Measurements from ENCODE around the gene HTR4. TPM values are rescaled to one million over a fixed set of nuclear protein-coding genes. Genes with fewer than 3 reads are reported as not detected.

The HTR4 gene
- total RNA-seq, 2 donors from 2014 or later: not detected

DNA sequence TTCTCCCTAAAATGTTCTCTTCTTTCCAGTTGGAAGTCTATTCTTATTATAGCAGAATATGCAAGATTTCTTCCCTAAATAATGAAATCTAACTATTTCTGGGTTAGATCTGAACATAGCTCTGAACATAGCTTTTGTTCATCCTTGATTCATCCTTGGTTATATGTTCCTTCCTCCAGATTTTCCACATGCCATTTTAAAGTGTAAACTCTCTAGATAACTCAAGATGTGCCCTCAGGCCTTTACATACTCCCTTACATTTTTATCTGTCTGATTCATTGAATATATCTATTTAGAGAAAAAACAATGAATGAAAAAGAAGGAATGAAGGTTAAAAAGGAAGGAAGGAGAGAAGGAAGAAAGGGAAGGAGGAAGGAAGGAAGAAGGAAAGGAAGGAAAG is 169.7 kb downstream of the HTR4 start:
- Histone ChIP-seq H3K27ac (ENCODE audit: low read depth, low read length) (no peak overlapping the region), H3K4me3 (ENCODE audit: low read length) (no peak overlapping the region), H3K36me3 (ENCODE audit: control insufficient read depth, insufficient read depth, low read length) (no peaks in the 10 kb centered on the region), H3K4me1 (ENCODE audit: control insufficient read depth, insufficient read depth, low read length) (no peaks in the 10 kb centered on the region), H3K27me3 (ENCODE audit: control insufficient read depth, insufficient read depth, low read length, poor library complexity, severe bottlenecking) (peaks cover 30% of the 10 kb centered on the region), H3K9ac (ENCODE audit: extremely low read depth, low read length, poor library complexity, severe bottlenecking) (no peak overlapping the region), H3K9me3 (ENCODE audit: control insufficient read depth, low read length) (no peaks in the 10 kb centered on the region)
- no peaks in the 10 kb centered on the region for H3K9me3 Mint-ChIP-seq
- no peak overlapping the region for H3K4me3 Mint-ChIP-seq
- H3K27ac Mint-ChIP-seq: no peak overlapping the region
- DNase-seq: no peak
- H3K4me1 Mint-ChIP-seq: no peaks in the 10 kb centered on the region
- no peaks in the 10 kb centered on the region for H3K36me3 Mint-ChIP-seq (ENCODE audit: low read depth)
- H3K27me3 Mint-ChIP-seq (ENCODE audit: insufficient read depth): peaks cover 51% of the 10 kb centered on the region
- TF ChIP-seq, protein P1, sequence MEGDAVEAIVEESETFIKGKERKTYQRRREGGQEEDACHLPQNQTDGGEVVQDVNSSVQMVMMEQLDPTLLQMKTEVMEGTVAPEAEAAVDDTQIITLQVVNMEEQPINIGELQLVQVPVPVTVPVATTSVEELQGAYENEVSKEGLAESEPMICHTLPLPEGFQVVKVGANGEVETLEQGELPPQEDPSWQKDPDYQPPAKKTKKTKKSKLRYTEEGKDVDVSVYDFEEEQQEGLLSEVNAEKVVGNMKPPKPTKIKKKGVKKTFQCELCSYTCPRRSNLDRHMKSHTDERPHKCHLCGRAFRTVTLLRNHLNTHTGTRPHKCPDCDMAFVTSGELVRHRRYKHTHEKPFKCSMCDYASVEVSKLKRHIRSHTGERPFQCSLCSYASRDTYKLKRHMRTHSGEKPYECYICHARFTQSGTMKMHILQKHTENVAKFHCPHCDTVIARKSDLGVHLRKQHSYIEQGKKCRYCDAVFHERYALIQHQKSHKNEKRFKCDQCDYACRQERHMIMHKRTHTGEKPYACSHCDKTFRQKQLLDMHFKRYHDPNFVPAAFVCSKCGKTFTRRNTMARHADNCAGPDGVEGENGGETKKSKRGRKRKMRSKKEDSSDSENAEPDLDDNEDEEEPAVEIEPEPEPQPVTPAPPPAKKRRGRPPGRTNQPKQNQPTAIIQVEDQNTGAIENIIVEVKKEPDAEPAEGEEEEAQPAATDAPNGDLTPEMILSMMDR (conservative IDR thresholded peaks at IDR 0.05): no peak

DNA sequence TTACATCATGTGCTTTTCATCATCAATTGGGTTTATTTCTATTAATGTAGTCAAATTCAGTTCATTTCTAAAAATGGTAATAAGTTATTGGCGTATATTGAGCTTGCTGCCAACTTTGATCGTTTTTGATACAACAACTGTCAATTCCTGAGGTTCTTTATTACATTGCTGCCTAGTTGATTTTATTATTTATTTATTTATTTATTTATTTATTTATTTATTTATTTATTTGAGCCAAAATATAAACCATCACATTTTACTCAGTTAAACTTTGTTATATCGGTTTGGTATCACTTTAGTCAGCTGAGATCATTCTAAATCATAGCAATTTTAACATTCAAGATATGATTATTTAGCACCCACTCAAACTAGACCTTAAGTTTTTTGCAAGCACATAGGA is 170.6 kb downstream of the HTR4 start:
- WGBS, 2 experiments (ENCODE audit: insufficient coverage in 1 of 2, insufficient read length in 1 of 2): 92 to 94% methylated on average over 2 to 3 of the region's 3 CpGs
- Mint-ChIP-seq H3K4me3 (no peak overlapping the region), H3K27ac (no peak overlapping the region), H3K4me1 (no peaks in the 10 kb centered on the region), H3K36me3 (ENCODE audit: low read depth) (no peaks in the 10 kb centered on the region), H3K27me3 (ENCODE audit: insufficient read depth) (peaks cover 43% of the 10 kb centered on the region), H3K9me3 (no peaks in the 10 kb centered on the region)
- H3K27me3 ChIP-seq (ENCODE audit: control insufficient read depth, insufficient read depth, low read length, poor library complexity, severe bottlenecking): peaks cover 24% of the 10 kb centered on the region
- H3K9ac ChIP-seq (ENCODE audit: extremely low read depth, low read length, poor library complexity, severe bottlenecking): no peak overlapping the region
- no peak for DNase-seq
- no peak overlapping the region for H3K4me3 ChIP-seq (ENCODE audit: low read length)
- TF ChIP-seq, protein P1 (conservative IDR thresholded peaks at IDR 0.05): no peak
- H3K9me3 ChIP-seq (ENCODE audit: control insufficient read depth, low read length): no peaks in the 10 kb centered on the region
- H3K36me3 ChIP-seq (ENCODE audit: control insufficient read depth, insufficient read depth, low read length): no peaks in the 10 kb centered on the region
- no peak overlapping the region for H3K27ac ChIP-seq (ENCODE audit: low read depth, low read length)
- no peaks in the 10 kb centered on the region for H3K4me1 ChIP-seq (ENCODE audit: control insufficient read depth, insufficient read depth, low read length)

DNA sequence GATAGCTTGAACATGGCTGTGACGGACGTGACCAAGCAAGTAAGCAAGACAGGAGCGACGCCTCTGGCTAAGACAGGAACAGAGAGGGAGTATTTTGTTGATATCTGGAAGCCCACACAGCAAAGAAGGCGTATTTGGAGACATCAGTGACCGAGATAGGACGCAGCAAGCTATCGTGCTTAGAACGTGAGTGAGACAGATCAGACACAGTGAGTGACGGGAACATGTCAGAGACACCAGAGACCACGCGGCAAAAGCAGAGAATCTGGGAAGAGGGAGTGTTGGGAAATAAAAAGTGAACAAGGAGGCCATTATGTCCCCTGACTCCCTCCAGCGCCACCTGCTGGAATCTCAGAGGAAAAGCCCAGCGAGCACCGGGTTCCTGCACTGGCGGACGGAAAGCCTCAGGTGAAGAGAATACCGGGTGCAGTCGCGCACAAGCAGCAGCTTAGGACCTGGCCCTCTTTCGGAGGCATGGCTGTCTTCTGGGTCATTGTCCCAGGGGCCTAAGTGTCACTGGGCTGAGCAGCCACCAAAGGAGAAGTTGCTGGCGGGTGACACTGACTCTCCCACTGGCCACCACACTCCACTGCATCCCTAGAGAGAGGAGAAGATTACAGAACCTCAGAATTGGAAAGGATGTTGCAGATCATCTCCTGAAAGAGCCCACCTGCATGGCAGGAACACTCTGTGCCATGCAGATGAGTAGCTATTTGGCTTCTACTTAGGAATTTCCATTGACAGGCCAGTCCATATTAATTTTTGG is 171.4 kb downstream of the HTR4 start:
- Histone ChIP-seq H3K4me1 (ENCODE audit: control insufficient read depth, insufficient read depth, low read length) (no peaks in the 10 kb centered on the region), H3K9me3 (ENCODE audit: control insufficient read depth, low read length) (no peaks in the 10 kb centered on the region), H3K27ac (ENCODE audit: low read depth, low read length) (no peak overlapping the region), H3K27me3 (ENCODE audit: control insufficient read depth, insufficient read depth, low read length, poor library complexity, severe bottlenecking) (peaks cover 28% of the 10 kb centered on the region), H3K4me3 (ENCODE audit: low read length) (no peak overlapping the region), H3K9ac (ENCODE audit: extremely low read depth, low read length, poor library complexity, severe bottlenecking) (no peak overlapping the region), H3K36me3 (ENCODE audit: control insufficient read depth, insufficient read depth, low read length) (no peaks in the 10 kb centered on the region)
- no peak overlapping the region for H3K27ac Mint-ChIP-seq
- peak; percentile 95 for DNase-seq
- no peaks in the 10 kb centered on the region for H3K36me3 Mint-ChIP-seq (ENCODE audit: low read depth)
- TF ChIP-seq, protein P1 (conservative IDR thresholded peaks at IDR 0.05): peak; percentile 95
- H3K9me3 Mint-ChIP-seq: no peaks in the 10 kb centered on the region
- WGBS, 2 experiments (ENCODE audit: insufficient coverage in 1 of 2, insufficient read length in 1 of 2): 66 to 81% methylated on average over 16 to 22 of the region's 22 CpGs
- H3K27me3 Mint-ChIP-seq (ENCODE audit: insufficient read depth): peaks cover 42% of the 10 kb centered on the region
- peak overlapping the region; percentile 41 for H3K4me3 Mint-ChIP-seq
- no peaks in the 10 kb centered on the region for H3K4me1 Mint-ChIP-seq

Data from endodermal cell (in vitro differentiated cells).